Measurements from ENCODE around the gene NR5A2.

- TF ChIP-seq POLR2A (IDR thresholded peaks at IDR 0.05) (no peak), CTCF (IDR thresholded peaks at IDR 0.05) (no peak)
Observed at GRCh38 chr1:200176181-200176580, 148.7 kb downstream of the NR5A2 start.
